HEK293 (cell line): ENCODE data around the gene ROBO1.

ENCODE experiments used
- ATF2 ChIP-seq: fragments of 450-650 bp; formaldehyde crosslinking; IDR thresholded peaks from 2 replicates; pipeline ENCODE4 v1.5.1; 2016; ENCODE audit warnings: missing biosample characterization, missing genetic modification characterization, low read depth
- BCL11B ChIP-seq: fragments of 450-650 bp; formaldehyde crosslinking; IDR thresholded peaks from 2 replicates; pipeline ENCODE4 v1.5.1; 2016; ENCODE audit warnings: low read depth, missing biosample characterization, missing genetic modification characterization
- CTCF ChIP-seq: fragments of 450-650 bp; formaldehyde crosslinking; IDR thresholded peaks from 2 replicates; pipeline ENCODE4 v1.5.1; 2016; ENCODE audit warnings: missing biosample characterization, missing genetic modification characterization
- MZF1 ChIP-seq: fragments of 450-650 bp; formaldehyde crosslinking; IDR thresholded peaks from 2 replicates; pipeline ENCODE4 v1.5.1; 2017; ENCODE audit warnings: missing biosample characterization, missing genetic modification characterization, borderline replicate concordance
- ZBTB48 ChIP-seq: fragments of 450-650 bp; formaldehyde crosslinking; IDR thresholded peaks from 2 replicates; pipeline ENCODE4 v1.5.1; 2016; ENCODE audit warnings: missing biosample characterization, missing genetic modification characterization
- ZEB2 ChIP-seq: fragments of 450-650 bp; formaldehyde crosslinking; IDR thresholded peaks from 2 replicates; pipeline ENCODE4 v1.5.1; 2016; ENCODE audit warnings: missing biosample characterization, missing genetic modification characterization
- ZNF2 ChIP-seq: fragments of 450-650 bp; formaldehyde crosslinking; IDR thresholded peaks from 2 replicates; pipeline ENCODE4 v1.5.1; 2016; ENCODE audit warnings: missing biosample characterization, missing genetic modification characterization
- ZNF239 ChIP-seq: fragments of 450-650 bp; formaldehyde crosslinking; IDR thresholded peaks from 2 replicates; pipeline ENCODE4 v1.5.1; 2016; ENCODE audit warnings: missing biosample characterization, missing genetic modification characterization
- ZNF274 ChIP-seq, 2 experiments: fragments of 200-500 bp in 1 of 2; fragments of 450-650 bp in 1 of 2; sonication (Bioruptor generic) in 1 of 2; formaldehyde crosslinking in 1 of 2; IDR thresholded peaks; 2 replicates each; pipeline versions ENCODE4 v1.5.1 to v1.6.1; 2014 to 2016; ENCODE audit warnings: borderline replicate concordance in 1 of 2, inconsistent platforms in 1 of 2, low read length in 1 of 2, missing biosample characterization in 1 of 2, missing genetic modification characterization in 1 of 2
- ZNF280C ChIP-seq: fragments of 450-650 bp; formaldehyde crosslinking; IDR thresholded peaks from 2 replicates; pipeline ENCODE4 v1.5.1; 2016; ENCODE audit warnings: missing biosample characterization, missing genetic modification characterization
- ZNF362 ChIP-seq: fragments of 450-650 bp; formaldehyde crosslinking; IDR thresholded peaks from 2 replicates; pipeline ENCODE4 v1.5.1; 2016; ENCODE audit warnings: missing biosample characterization, missing genetic modification characterization
- ZNF426 ChIP-seq: fragments of 450-650 bp; formaldehyde crosslinking; IDR thresholded peaks from 2 replicates; pipeline ENCODE4 v1.5.1; 2017; ENCODE audit warnings: missing biosample characterization, missing genetic modification characterization, mild to moderate bottlenecking, inconsistent platforms, moderate library complexity
- ZNF660 ChIP-seq: fragments of 450-650 bp; IDR thresholded peaks from 2 replicates; pipeline ENCODE4 v1.5.1; 2018; ENCODE audit warnings: missing biosample characterization, mild to moderate bottlenecking, missing genetic modification characterization
- ZSCAN18 ChIP-seq: fragments of 450-650 bp; formaldehyde crosslinking; IDR thresholded peaks from 2 replicates; pipeline ENCODE4 v1.5.1; 2016; ENCODE audit warnings: missing biosample characterization, missing genetic modification characterization

GRCh38 chr3:78634316-78634715 lies 1133.5 kb downstream of the ROBO1 start:
- no peak for TF ChIP-seq CTCF (tag by site-specific recombination)
- no peak for TF ChIP-seq ATF2 (tag by site-specific recombination)
- TF ChIP-seq ZNF274 (IDR thresholded peaks at IDR 0.05; ENCODE audit: low read length): no peak
- no peak for TF ChIP-seq ZNF274 (tag by site-specific recombination; IDR thresholded peaks at IDR 0.05; ENCODE audit: borderline replicate concordance)
- no peak for TF ChIP-seq BCL11B (tag by site-specific recombination)
- no peak for TF ChIP-seq ZNF280C (tag by site-specific recombination)
- TF ChIP-seq MZF1 (tag by site-specific recombination): no peak
- TF ChIP-seq ZNF362 (tag by site-specific recombination): no peak
- TF ChIP-seq ZNF660 (tag by site-specific recombination): no peak
- no peak for TF ChIP-seq ZNF426
- TF ChIP-seq ZBTB48 (tag by site-specific recombination): no peak
- no peak for TF ChIP-seq ZSCAN18 (tag by site-specific recombination)
- no peak for TF ChIP-seq ZEB2 (tag by site-specific recombination)
- no peak for TF ChIP-seq ZNF2
- TF ChIP-seq ZNF239: no peak
